ENCODE results near the gene ZC3H6.

- TF ChIP-seq CTCF (IDR thresholded peaks at IDR 0.05) (no peak), POLR2AphosphoS5 (IDR thresholded peaks at IDR 0.05) (no peak)
Measured at GRCh38 chr2:112293636-112294401, 18.4 kb downstream of the ZC3H6 start.

Data from breast epithelium (tissue), 3 donors.